Natural killer cell (primary cell): Measurements from ENCODE around the gene USP24. TPM values are rescaled to one million over a fixed set of nuclear protein-coding genes. Genes with fewer than 3 reads are reported as not detected.

Source experiments
- ATAC-seq, 3 donors: fragments of 150-1000 bp in 2 of 3; fragments of 200-7000 bp in 1 of 3; cut with Tn5 transposase; 1 replicate in 1 of 3; 2 replicates in 2 of 3; pipeline ENCODE4 v1.10.0; 2021; ENCODE audit warnings: mild to moderate bottlenecking in 2 of 3, moderate library complexity in 2 of 3
- DNase-seq, 2 donors: peaks; one replicate each; pipeline versions ENCODE4 v3.0.0 to v3.0.0-alpha.2; 2013 to 2021; ENCODE audit warnings: mixed read lengths in 1 of 2
- H3K27ac ChIP-seq: one replicate; pipeline ENCODE4 v1.5.1; 2013; ENCODE audit warnings: mild to moderate bottlenecking, low read length
- H3K27me3 ChIP-seq: one replicate; pipeline ENCODE4 v1.6.1; 2013; ENCODE audit warnings: low read length; ENCODE audit not compliant: control insufficient read depth, insufficient read depth
- H3K36me3 ChIP-seq: one replicate; pipeline ENCODE4 v1.6.1; 2013; ENCODE audit warnings: low read length; ENCODE audit not compliant: control insufficient read depth, insufficient read depth
- H3K4me1 ChIP-seq: one replicate; pipeline ENCODE4 v1.6.1; 2013; ENCODE audit warnings: low read length; ENCODE audit not compliant: control insufficient read depth, insufficient read depth
- H3K4me3 ChIP-seq: one replicate; pipeline ENCODE4 v1.5.1; 2013; ENCODE audit warnings: low read length
- H3K9me3 ChIP-seq: one replicate; pipeline ENCODE4 v1.6.1; 2013; ENCODE audit warnings: low read length; ENCODE audit not compliant: control insufficient read depth, insufficient read depth
- H3K27ac Mint-ChIP-seq, 2 donors: one replicate each; pipeline ENCODE4 v1.8.0; 2022; ENCODE audit warnings: mild to moderate bottlenecking in 2 of 2, mixed read lengths in 2 of 2, moderate library complexity in 1 of 2
- H3K27me3 Mint-ChIP-seq, 2 donors: one replicate each; pipeline ENCODE4 v1.8.0; 2022; ENCODE audit warnings: low read depth in 2 of 2, mixed read lengths in 2 of 2
- H3K36me3 Mint-ChIP-seq: one replicate; pipeline ENCODE4 v1.8.0; 2022; ENCODE audit warnings: mixed read lengths
- H3K4me1 Mint-ChIP-seq, 2 donors: one replicate each; pipeline ENCODE4 v1.8.0; 2022; ENCODE audit warnings: mixed read lengths in 2 of 2
- H3K4me3 Mint-ChIP-seq: one replicate; pipeline ENCODE4 v1.8.0; 2022; ENCODE audit warnings: mild to moderate bottlenecking, moderate library complexity, mixed read lengths
- H3K9me3 Mint-ChIP-seq, 2 donors: one replicate each; pipeline ENCODE4 v1.8.0; 2022; ENCODE audit warnings: mixed read lengths in 2 of 2
- CTCF ChIP-seq: fragments of 200-600 bp; IDR thresholded peaks from one replicate; pipeline ENCODE4 v1.8.0; 2022; ENCODE audit warnings: antibody characterized with exemption
- WGBS: methylation state at CpG from one replicate; pipeline ENCODE4 v1.1.7; 2013; ENCODE audit warnings: missing lambda C conversion rate; ENCODE audit not compliant: insufficient coverage; 5-methylcytosine and 5-hydroxymethylcytosine counted together
- intact Hi-C: fragments of 100-400 bp; cut with micrococcal nuclease; formaldehyde crosslinking; loops from one replicate; pipeline ENCODE4 v1.14.2; 2022
- total RNA-seq, 4 donors: library from RNA; stranded (reverse); fragments of 120-200 nt in 1 of 4; gene quantifications; one replicate each; pipeline versions ENCODE4 v1.2.3 to v1.2.4, GENCODE V29; 2013 to 2022

Gene USP24
- total RNA-seq, 3 donors from 2014 or later (not counting 1 experiment from before 2014, with no cell fraction given) = 155 TPM

GRCh38 chr1:55038552-55038838 is 176.7 kb downstream of the USP24 start:
- ATAC-seq (no peak), DNase-seq (no peak)
- Mint-ChIP-seq H3K27me3 (peaks cover 53 to 87% of the 10 kb centered on the region in 2 donors), H3K4me1 (peaks cover 0 to 7% of the 10 kb centered on the region in 2 donors), H3K4me3 (no peak overlapping the region), H3K27ac (no peak overlapping the region), H3K36me3 (no peaks in the 10 kb centered on the region), H3K9me3 (no peaks in the 10 kb centered on the region)
- H3K36me3 ChIP-seq = no peaks in the 10 kb centered on the region
- H3K27me3 ChIP-seq = peaks cover 8% of the 10 kb centered on the region
- no peak overlapping the region for H3K4me3 ChIP-seq
- intact Hi-C loops = no loop called here
- H3K27ac ChIP-seq = no peak overlapping the region
- no peak for TF ChIP-seq CTCF
- no peaks in the 10 kb centered on the region for H3K4me1 ChIP-seq
- no peaks in the 10 kb centered on the region for H3K9me3 ChIP-seq
- 81% methylated on average over 3 of the region's 3 CpGs for WGBS

GRCh38 chr1:55037733-55038551 is 177.2 kb downstream of the USP24 start:
- Histone ChIP-seq H3K27ac (no peak overlapping the region), H3K9me3 (no peaks in the 10 kb centered on the region), H3K4me3 (no peak overlapping the region), H3K27me3 (peaks cover 8% of the 10 kb centered on the region), H3K36me3 (no peaks in the 10 kb centered on the region), H3K4me1 (no peaks in the 10 kb centered on the region)
- Mint-ChIP-seq H3K36me3 (no peaks in the 10 kb centered on the region), H3K27ac (no peak overlapping the region), H3K27me3 (peaks cover 58 to 90% of the 10 kb centered on the region in 2 donors), H3K4me1 (peaks cover 0 to 7% of the 10 kb centered on the region in 2 donors), H3K9me3 (no peaks in the 10 kb centered on the region), H3K4me3 (no peak overlapping the region)
- DNase-seq (no peak), ATAC-seq (no peak)
- TF ChIP-seq CTCF = no peak
- WGBS = 80% methylated on average over 8 of the region's 8 CpGs
- intact Hi-C loops = no loop called here

- Mint-ChIP-seq H3K27ac (no peak overlapping the region), H3K4me1 (peaks cover 0 to 7% of the 10 kb centered on the region in 2 donors), H3K9me3 (no peaks in the 10 kb centered on the region), H3K27me3 (peaks cover 57 to 70% of the 10 kb centered on the region in 2 donors), H3K36me3 (no peaks in the 10 kb centered on the region), H3K4me3 (no peak overlapping the region)
- intact Hi-C loops = no loop called here
- no peak overlapping the region for H3K4me3 ChIP-seq
- no peaks in the 10 kb centered on the region for H3K4me1 ChIP-seq
- no peak for DNase-seq
- no peaks in the 10 kb centered on the region for H3K36me3 ChIP-seq
- peaks cover 5% of the 10 kb centered on the region for H3K27me3 ChIP-seq
- no peak for ATAC-seq
- 47% methylated on average over 4 of the region's 4 CpGs for WGBS
- H3K9me3 ChIP-seq = no peaks in the 10 kb centered on the region
- no peak overlapping the region for H3K27ac ChIP-seq
- TF ChIP-seq CTCF = no peak
Measured at GRCh38 chr1:55035904-55036303, 179.3 kb downstream of the USP24 start.
